ENCODE measurements around the gene ITGB1BP1.

ITGB1BP1 gene

GRCh38 chr2:9400268-9401058 lies 22.9 kb downstream of the ITGB1BP1 start:
- TF ChIP-seq GATA3 (IDR thresholded peaks at IDR 0.05; ENCODE audit: low read depth, low read length), result no peak
- TF ChIP-seq GATA2 (IDR thresholded peaks at IDR 0.05; ENCODE audit: low read depth, low read length), result no peak

DNA sequence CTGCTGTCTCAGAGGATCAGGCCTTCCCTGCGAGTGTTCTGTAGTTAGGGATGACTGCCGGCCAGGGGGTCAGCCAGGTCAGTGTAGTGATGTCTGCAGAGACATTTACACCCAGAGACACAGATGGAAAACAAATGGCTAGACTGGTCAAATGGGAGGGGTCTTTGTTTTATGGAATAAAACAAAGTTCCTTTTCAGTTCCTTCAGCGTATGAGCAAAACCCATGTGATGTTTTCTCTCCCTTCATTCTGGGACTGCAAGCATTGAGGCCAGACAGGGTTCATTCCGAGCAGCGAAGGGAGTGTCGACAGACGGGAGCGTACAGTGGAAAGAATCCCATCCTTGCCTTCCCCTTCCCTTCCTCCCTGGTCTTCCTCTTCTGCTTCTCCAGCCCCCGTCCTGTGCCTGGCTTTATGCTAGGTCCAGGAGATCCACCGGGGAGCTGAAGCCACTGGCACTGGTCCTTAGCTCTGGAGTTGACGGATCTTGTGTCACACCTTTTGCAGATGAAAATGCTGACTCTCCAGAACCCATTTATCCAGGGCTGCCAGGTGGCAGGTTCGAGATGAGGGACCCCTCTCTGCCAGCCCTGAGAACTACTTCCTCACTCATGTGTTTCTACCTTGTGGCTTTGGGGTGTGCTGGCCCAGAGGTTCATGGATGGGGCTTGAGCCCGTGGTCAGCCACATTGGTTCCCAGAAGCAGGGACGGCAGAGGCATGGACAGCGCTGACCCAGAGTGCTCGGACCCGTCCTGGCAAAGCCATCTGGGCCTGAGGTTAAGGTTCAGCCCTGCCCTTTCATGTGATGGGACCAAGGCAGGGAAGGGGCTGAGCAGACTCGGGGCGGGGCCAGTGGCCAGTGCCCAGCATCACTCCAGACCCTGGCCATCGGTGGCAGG lies 24.2 kb downstream of the ITGB1BP1 start:
- no peak for TF ChIP-seq GATA2 (IDR thresholded peaks at IDR 0.05; ENCODE audit: low read depth, low read length)
- no peak for TF ChIP-seq GATA3 (IDR thresholded peaks at IDR 0.05; ENCODE audit: low read depth, low read length)

DNA sequence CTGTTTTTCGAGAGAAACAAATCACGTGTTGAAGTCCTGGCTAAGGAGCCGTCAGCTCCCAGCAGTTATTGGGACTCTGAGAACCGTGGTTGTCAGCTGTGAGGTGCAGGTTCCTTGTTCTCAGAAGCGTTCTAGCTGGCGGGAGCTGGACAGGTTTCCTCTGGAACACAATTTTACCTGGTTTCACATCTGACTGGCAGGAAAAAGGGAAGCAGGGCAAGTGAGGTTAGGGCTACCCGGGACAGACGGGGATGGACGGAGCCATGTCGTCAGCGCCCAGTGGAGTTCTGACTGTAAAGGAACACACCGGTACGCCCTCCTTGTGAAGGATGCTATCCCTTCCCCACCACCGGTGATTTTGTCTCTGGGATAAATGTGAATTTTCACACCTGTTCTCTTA lies 26.1 kb downstream of the ITGB1BP1 start:
- no peak for TF ChIP-seq GATA2 (IDR thresholded peaks at IDR 0.05; ENCODE audit: low read depth, low read length)
- no peak for TF ChIP-seq GATA3 (IDR thresholded peaks at IDR 0.05; ENCODE audit: low read depth, low read length)

DNA sequence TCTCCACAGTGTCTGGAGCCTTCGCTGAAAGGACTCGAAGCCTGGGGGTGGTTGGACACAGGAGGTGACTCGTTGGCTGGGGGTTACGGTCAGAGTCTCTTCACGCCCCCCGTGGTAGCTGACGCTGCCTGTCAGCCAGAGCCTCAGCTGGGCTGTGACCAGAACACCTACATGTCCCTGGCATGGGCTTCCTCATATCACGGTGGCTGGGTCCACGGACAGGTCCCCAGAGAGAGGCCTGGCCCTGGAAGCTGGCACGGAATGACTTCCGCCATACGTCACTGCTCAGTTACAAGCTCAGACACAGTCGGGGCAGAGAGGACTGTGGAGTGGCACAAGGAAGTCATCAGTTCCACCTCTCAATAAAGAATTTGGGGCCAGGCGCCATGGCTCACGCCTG lies 28.5 kb downstream of the ITGB1BP1 start:
- TF ChIP-seq GATA3 (IDR thresholded peaks at IDR 0.05; ENCODE audit: low read depth, low read length), result no peak
- TF ChIP-seq GATA2 (IDR thresholded peaks at IDR 0.05; ENCODE audit: low read depth, low read length), result no peak

- TF ChIP-seq GATA3 (IDR thresholded peaks at IDR 0.05; ENCODE audit: low read depth, low read length) (no peak), GATA2 (IDR thresholded peaks at IDR 0.05; ENCODE audit: low read depth, low read length) (no peak)
These were observed 30.2 kb downstream of the ITGB1BP1 start for GRCh38 chr2:9392898-9393765.

DNA sequence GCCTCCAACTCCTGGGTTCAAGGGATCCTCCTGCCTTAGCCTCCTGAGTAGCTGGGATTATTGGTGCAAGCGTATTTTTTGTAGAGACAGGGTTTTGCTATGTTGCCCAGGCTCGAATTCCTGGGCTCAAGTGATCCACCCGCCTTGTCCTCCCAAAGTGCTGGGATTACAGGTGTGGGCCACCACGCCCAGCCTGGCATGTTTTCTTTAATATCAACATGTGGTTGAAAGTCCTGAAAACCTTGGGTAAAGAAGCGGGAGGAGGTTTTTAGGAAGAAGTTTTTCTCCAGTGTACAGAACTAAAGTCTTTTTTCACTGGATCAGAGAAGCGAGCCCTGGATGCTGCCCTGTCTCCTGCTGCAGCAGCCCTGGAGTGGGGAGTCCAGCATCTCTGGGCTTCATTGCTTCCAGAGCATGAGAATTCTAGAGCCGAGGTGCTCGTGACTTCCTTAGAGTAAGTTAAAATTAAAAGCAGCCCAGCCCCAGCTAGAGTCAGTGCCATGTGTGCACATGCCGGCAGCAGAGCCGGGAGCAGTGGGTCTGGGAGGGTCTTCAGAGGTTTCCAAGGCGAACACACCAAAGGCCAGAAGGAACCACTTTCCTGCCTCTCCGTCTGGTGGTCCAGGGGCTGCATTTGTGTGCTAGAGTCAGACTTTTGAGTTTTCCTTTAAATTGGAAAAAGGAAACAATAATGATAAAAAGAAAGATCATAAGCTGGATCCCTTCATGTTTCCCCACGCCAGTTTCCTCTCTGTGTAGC lies 31.2 kb downstream of the ITGB1BP1 start:
- TF ChIP-seq GATA3 (IDR thresholded peaks at IDR 0.05; ENCODE audit: low read depth, low read length) (no peak), GATA2 (IDR thresholded peaks at IDR 0.05; ENCODE audit: low read depth, low read length) (no peak)

- TF ChIP-seq GATA3 (IDR thresholded peaks at IDR 0.05; ENCODE audit: low read depth, low read length), result no peak
- no peak for TF ChIP-seq GATA2 (IDR thresholded peaks at IDR 0.05; ENCODE audit: low read depth, low read length)
These were observed 32.3 kb downstream of the ITGB1BP1 start for GRCh38 chr2:9390991-9391390.

DNA sequence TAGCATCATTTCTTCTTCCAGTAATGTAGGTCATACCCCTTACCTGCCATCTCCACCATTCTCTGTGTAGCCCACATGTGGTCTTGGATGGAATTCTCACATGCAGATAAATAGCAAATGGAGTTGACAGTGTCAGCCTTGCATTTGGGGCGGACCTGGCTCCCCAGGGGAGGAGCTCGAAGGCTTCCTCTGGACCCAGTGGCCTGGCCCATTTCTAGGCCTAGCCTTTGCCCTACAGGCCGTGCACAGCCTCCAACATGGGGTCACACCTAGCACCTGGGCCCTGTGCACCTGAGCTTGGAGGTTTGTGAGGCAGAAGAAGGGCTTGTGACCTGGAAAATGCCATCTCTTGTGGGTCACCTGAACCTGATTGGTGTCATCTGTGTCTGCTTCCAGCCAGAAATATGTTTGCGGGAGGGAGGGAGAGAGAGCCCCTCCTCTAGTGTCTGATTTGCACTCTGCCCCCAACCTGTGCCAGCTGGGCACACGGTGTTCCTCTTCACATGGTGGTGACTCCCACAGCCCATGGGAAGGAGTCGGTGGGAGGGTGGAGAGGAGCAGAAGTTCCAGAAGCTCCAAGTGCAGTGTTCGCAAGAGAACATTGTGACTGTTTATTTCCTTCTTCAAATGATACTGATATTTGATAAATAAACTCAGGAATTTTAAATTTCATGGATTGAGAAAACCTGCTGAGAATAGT lies 33.0 kb downstream of the ITGB1BP1 start:
- TF ChIP-seq GATA2 (IDR thresholded peaks at IDR 0.05; ENCODE audit: low read depth, low read length) (no peak), GATA3 (IDR thresholded peaks at IDR 0.05; ENCODE audit: low read depth, low read length) (no peak)

GRCh38 chr2:9388950-9389911 lies 34.1 kb downstream of the ITGB1BP1 start:
- no peak for TF ChIP-seq GATA2 (IDR thresholded peaks at IDR 0.05; ENCODE audit: low read depth, low read length)
- no peak for TF ChIP-seq GATA3 (IDR thresholded peaks at IDR 0.05; ENCODE audit: low read depth, low read length)

DNA sequence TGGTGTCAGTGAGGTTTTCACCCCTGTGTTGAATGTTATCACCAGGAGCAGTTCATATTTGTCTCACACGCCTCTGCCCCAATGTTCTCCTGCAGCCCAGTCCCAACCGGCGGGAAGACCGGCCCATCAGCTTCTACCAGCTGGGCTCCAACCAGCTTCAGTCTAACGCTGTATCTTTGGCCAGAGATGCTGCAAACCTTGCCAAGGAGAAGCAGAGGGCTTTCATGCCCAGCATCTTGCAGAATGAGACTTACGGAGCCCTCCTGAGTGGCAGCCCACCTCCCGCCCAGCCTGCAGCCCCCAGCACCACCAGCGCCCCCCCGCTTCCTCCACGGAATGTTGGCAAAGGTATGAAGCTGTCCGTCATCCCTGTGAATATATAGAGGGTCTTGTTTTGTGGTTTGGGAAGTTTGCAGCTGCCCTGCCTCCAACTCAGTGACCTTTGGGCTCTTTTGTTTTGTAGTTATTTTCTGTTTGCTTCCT lies 35.1 kb downstream of the ITGB1BP1 start:
- TF ChIP-seq GATA3 (IDR thresholded peaks at IDR 0.05; ENCODE audit: low read depth, low read length) (no peak), GATA2 (IDR thresholded peaks at IDR 0.05; ENCODE audit: low read depth, low read length) (no peak)

GRCh38 chr2:9385841-9386240 lies 37.5 kb downstream of the ITGB1BP1 start:
- no peak for TF ChIP-seq GATA3 (IDR thresholded peaks at IDR 0.05; ENCODE audit: low read depth, low read length)
- no peak for TF ChIP-seq GATA2 (IDR thresholded peaks at IDR 0.05; ENCODE audit: low read depth, low read length)

Data from SH-SY5Y (cell line).